ENCODE measurements around the gene C2orf80.
"Not testable (repeated sequence)": the region's sequence is repeated elsewhere in the genome, so short reads cannot be mapped to it uniquely, and the experiment has no call there.

Gene C2orf80

GRCh38 chr2:208130712-208131110, 59.1 kb downstream of the C2orf80 start:
- DNase-seq, result no peak

GRCh38 chr2:208129744-208130711, 59.8 kb downstream of the C2orf80 start, which contains the start of gene CRYGC:
TSS of gene CRYGC (minus strand) at chr2:208129828. CDS start at chr2:208129792, 36 bp downstream.
- DNase-seq, result no peak

- no peak for DNase-seq
These were observed 61.7 kb downstream of the C2orf80 start for GRCh38 chr2:208128136-208128535.

GRCh38 chr2:208127090-208127489, 62.7 kb downstream of the C2orf80 start:
- no peak for DNase-seq

- DNase-seq, result no peak
These were observed 64.6 kb downstream of the C2orf80 start for GRCh38 chr2:208125251-208125650.

- DNase-seq, result not testable (repeated sequence)
These were observed 65.7 kb downstream of the C2orf80 start, which contains the start of gene CRYGD for GRCh38 chr2:208124013-208124715. TSS of gene CRYGD (minus strand) at chr2:208124524. CDS start at chr2:208124473, 51 bp downstream.

- no peak for DNase-seq
These were observed 67.6 kb downstream of the C2orf80 start for GRCh38 chr2:208122248-208122647.

- no peak for DNase-seq
These were observed 70.9 kb downstream of the C2orf80 start for GRCh38 chr2:208118918-208119317.

- DNase-seq, result not testable (repeated sequence)
These were observed 72.4 kb downstream of the C2orf80 start for GRCh38 chr2:208117390-208117789.
